ENCODE measurements around the gene DYNLL1. TPM values are rescaled to one million over a fixed set of nuclear protein-coding genes. Genes with fewer than 3 reads are reported as not detected.

The DYNLL1 gene
- total and polyA plus RNA-seq, 2 of the 13 experiments (the other 11 are each of a cell fraction or from before 2014, with no cell fraction given): 271 to 294 TPM

GRCh38 chr12:120534203-120534702 is 38.3 kb downstream of the DYNLL1 start, which contains the start of gene RNF10 (continued):
- TF ChIP-seq ZNF337 (CRISPR knock-in tag; IDR thresholded peaks at IDR 0.05; ENCODE audit: borderline replicate concordance, low read depth) (peak; percentile 20; the same call in 1 of the 2 replicates), ZNF10 (CRISPR knock-in tag; IDR thresholded peaks at IDR 0.05; ENCODE audit: borderline replicate concordance, low read depth) (no peak), ZFP36L1 (CRISPR knock-in tag; IDR thresholded peaks at IDR 0.05) (no peak), NBN (conservative IDR thresholded peaks at IDR 0.05) (no peak), ZNF704 (CRISPR knock-in tag; IDR thresholded peaks at IDR 0.05; ENCODE audit: borderline replicate concordance) (no peak), PAWR (CRISPR knock-in tag; IDR thresholded peaks at IDR 0.05; ENCODE audit: borderline replicate concordance) (no peak), GFI1 (CRISPR knock-in tag; IDR thresholded peaks at IDR 0.05; ENCODE audit: borderline replicate concordance) (no peak), ZNF432 (CRISPR knock-in tag; IDR thresholded peaks at IDR 0.05; ENCODE audit: borderline replicate concordance) (no peak), FOXO1 (CRISPR knock-in tag; IDR thresholded peaks at IDR 0.05) (no peak), ZSCAN5A (CRISPR knock-in tag; IDR thresholded peaks at IDR 0.05; ENCODE audit: borderline replicate concordance) (no peak), CENPX (CRISPR knock-in tag; IDR thresholded peaks at IDR 0.05) (no peak), GMEB2 (CRISPR knock-in tag; IDR thresholded peaks at IDR 0.05; ENCODE audit: low read depth) (no peak), SSRP1 (CRISPR knock-in tag; IDR thresholded peaks at IDR 0.05) (no peak), ZNF264 (CRISPR knock-in tag; IDR thresholded peaks at IDR 0.05) (0 out of 2 replicates have a peak, but pooled peaks have one; percentile 26), ZFP1 (CRISPR knock-in tag; IDR thresholded peaks at IDR 0.05) (no peak), ZNF549 (CRISPR knock-in tag; IDR thresholded peaks at IDR 0.05) (no peak), SCMH1 (CRISPR knock-in tag; IDR thresholded peaks at IDR 0.05; ENCODE audit: borderline replicate concordance) (no peak), THAP8 (CRISPR knock-in tag; IDR thresholded peaks at IDR 0.05; ENCODE audit: borderline replicate concordance) (no peak), ZFP37 (CRISPR knock-in tag; IDR thresholded peaks at IDR 0.05; ENCODE audit: borderline replicate concordance) (no peak), MEF2D (CRISPR knock-in tag; IDR thresholded peaks at IDR 0.05) (no peak), RXRA (CRISPR knock-in tag; IDR thresholded peaks at IDR 0.05) (no peak), ZNF775 (CRISPR knock-in tag; IDR thresholded peaks at IDR 0.05; ENCODE audit: borderline replicate concordance) (no peak), NFRKB (IDR thresholded peaks at IDR 0.05) (no peak)
- TF ChIP-seq, protein P1, sequence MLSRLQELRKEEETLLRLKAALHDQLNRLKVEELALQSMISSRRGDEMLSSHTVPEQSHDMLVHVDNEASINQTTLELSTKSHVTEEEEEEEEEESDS (CRISPR knock-in tag; IDR thresholded peaks at IDR 0.05; ENCODE audit: borderline replicate concordance): no peak
